Osteoblast (primary cell): ENCODE results near the gene KIF16B. TPM values are rescaled to one million over a fixed set of nuclear protein-coding genes. Genes with fewer than 3 reads are reported as not detected.

ENCODE experiments used
- DNase-seq: peaks from one replicate; pipeline ENCODE4 v3.0.0; 2011; ENCODE audit warnings: low spot score, mixed read lengths; ENCODE audit not compliant: insufficient read length; ENCODE audit errors: missing footprints
- H2AFZ ChIP-seq: 2 replicates; pipeline ENCODE4 v1.6.0; 2011; ENCODE audit warnings: mild to moderate bottlenecking, low read length
- H3K27ac ChIP-seq: 2 replicates; pipeline ENCODE4 v1.5.1; 2011; ENCODE audit warnings: mild to moderate bottlenecking, low read depth, low read length, moderate library complexity
- H3K27me3 ChIP-seq: 2 replicates; pipeline ENCODE4 v1.6.0; 2012; ENCODE audit warnings: mild to moderate bottlenecking, control low read depth, inconsistent platforms, low read length, moderate library complexity; ENCODE audit not compliant: insufficient read depth
- H3K36me3 ChIP-seq: 2 replicates; pipeline ENCODE4 v1.5.1; 2011; ENCODE audit warnings: mild to moderate bottlenecking, low read length, control low read depth, moderate library complexity; ENCODE audit not compliant: insufficient read depth
- H3K4me1 ChIP-seq: 2 replicates; pipeline ENCODE4 v1.5.1; 2011; ENCODE audit warnings: mild to moderate bottlenecking, low read length, control low read depth, moderate library complexity; ENCODE audit not compliant: insufficient read depth
- H3K4me2 ChIP-seq: 2 replicates; pipeline ENCODE4 v1.6.0; 2011; ENCODE audit warnings: mild to moderate bottlenecking, low read length; ENCODE audit not compliant: insufficient read depth
- H3K4me3 ChIP-seq: fragments of 200-600 bp; sonication (generic); 3 replicates; pipeline ENCODE4 v1.5.1; 2012; ENCODE audit warnings: mild to moderate bottlenecking, low read length, inconsistent platforms; ENCODE audit not compliant: insufficient read depth
- H3K79me2 ChIP-seq: 2 replicates; pipeline ENCODE4 v1.6.0; 2012; ENCODE audit warnings: mild to moderate bottlenecking, low read length, control low read depth, inconsistent platforms; ENCODE audit not compliant: insufficient read depth
- H3K9me3 ChIP-seq: 2 replicates; pipeline ENCODE4 v1.5.1; 2011; ENCODE audit warnings: low read depth, low read length, control low read depth
- H4K20me1 ChIP-seq: 2 replicates; pipeline ENCODE4 v1.6.0; 2012; ENCODE audit warnings: mild to moderate bottlenecking, low read length, control low read depth; ENCODE audit not compliant: insufficient read depth
- total RNA-seq: library from RNA; depleted of rRNA; stranded (reverse); fragments of >200 nt; gene quantifications from 2 replicates; pipeline ENCODE4 v1.2.3, GENCODE V29; 2012
- TF ChIP-seq, protein P1 (sequence below): IDR thresholded peaks from 2 replicates; pipeline ENCODE4 v1.5.1; 2011; ENCODE audit warnings: mild to moderate bottlenecking, low read depth, low read length, moderate library complexity; ENCODE audit errors: extremely low read depth

The KIF16B gene
- total RNA-seq, 1 donor: 9.0 TPM

DNA sequence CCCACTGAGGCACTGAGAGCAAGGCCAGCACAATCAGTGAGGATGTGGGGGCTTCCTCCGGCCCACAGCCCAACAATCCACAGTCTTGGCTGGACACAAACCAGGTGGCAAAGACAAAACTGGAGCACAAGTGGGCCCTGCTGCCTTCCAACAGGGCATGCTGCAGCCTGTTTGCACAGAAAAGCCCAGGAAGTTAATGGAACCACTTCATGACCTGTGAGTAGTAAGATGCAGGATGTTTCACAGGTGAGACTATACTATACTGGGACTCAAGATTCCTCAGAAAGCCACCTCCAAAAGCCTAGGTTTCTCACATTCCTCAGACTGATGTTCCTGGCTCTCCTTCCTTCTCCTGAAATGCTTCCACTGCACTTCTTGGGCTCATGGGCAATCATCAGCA lies 235.5 kb downstream of the KIF16B start:
- no peaks in the 10 kb centered on the region for H3K4me1 ChIP-seq

DNA sequence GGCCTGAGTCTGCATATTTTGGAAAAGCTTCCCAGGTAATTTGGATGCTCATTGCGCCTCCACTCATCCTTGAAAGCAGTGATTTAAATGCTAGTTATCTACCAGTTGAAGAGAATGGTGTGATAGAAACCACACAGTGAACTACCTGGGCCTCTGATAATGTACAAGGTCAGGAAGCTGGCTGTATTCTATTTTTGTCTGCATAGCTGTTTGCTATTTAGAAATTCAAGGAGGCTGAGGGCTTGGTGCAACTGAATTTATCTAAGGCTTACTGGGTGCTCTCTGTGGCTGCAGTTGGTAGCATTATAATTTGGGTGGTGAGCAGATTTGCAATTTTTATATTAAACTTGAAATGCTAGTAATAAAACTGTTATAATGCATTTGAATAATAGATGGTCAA lies 245.6 kb downstream of the KIF16B start:
- Histone ChIP-seq H3K79me2 (no peaks in the 10 kb centered on the region), H3K36me3 (no peaks in the 10 kb centered on the region), H2AFZ (no peak overlapping the region), H3K4me3 (no peak overlapping the region), H3K27me3 (no peaks in the 10 kb centered on the region), H4K20me1 (no peaks in the 10 kb centered on the region), H3K4me2 (no peak overlapping the region), H3K9me3 (no peaks in the 10 kb centered on the region), H3K27ac (no peak overlapping the region), H3K4me1 (no peaks in the 10 kb centered on the region)
- TF ChIP-seq, protein P1, sequence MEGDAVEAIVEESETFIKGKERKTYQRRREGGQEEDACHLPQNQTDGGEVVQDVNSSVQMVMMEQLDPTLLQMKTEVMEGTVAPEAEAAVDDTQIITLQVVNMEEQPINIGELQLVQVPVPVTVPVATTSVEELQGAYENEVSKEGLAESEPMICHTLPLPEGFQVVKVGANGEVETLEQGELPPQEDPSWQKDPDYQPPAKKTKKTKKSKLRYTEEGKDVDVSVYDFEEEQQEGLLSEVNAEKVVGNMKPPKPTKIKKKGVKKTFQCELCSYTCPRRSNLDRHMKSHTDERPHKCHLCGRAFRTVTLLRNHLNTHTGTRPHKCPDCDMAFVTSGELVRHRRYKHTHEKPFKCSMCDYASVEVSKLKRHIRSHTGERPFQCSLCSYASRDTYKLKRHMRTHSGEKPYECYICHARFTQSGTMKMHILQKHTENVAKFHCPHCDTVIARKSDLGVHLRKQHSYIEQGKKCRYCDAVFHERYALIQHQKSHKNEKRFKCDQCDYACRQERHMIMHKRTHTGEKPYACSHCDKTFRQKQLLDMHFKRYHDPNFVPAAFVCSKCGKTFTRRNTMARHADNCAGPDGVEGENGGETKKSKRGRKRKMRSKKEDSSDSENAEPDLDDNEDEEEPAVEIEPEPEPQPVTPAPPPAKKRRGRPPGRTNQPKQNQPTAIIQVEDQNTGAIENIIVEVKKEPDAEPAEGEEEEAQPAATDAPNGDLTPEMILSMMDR: no peak
- no peak for DNase-seq

More for the DNA sequence above, 235.5 kb downstream of the KIF16B start:
- DNase-seq: no peak
- H3K4me3 ChIP-seq: no peak overlapping the region
- H2AFZ ChIP-seq: no peak overlapping the region
- H3K9me3 ChIP-seq: no peaks in the 10 kb centered on the region
- H3K36me3 ChIP-seq: no peaks in the 10 kb centered on the region
- H3K27ac ChIP-seq: no peak overlapping the region
- TF ChIP-seq, protein P1: no peak
- no peak overlapping the region for H3K4me2 ChIP-seq
- no peaks in the 10 kb centered on the region for H4K20me1 ChIP-seq
- H3K79me2 ChIP-seq: no peaks in the 10 kb centered on the region
- no peaks in the 10 kb centered on the region for H3K27me3 ChIP-seq

DNA sequence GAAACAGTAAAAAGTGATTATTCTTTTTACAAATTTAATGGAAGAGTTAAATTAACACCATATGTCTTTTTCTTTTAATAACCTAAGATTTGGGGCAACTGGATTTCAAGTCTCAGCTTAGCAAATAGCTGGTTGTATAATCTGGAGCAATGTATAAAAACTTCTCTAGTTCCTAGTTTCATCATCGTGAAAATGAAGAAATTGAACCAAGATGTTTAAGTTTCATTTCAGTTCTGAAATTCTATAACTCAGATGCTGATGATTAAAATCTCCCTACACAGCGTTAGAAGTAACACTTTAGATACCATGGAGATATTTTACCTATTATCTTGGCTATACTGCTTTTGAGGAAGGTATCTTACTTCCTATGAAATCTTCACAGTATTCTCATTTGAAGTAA lies 252.0 kb downstream of the KIF16B start:
- Histone ChIP-seq H3K27ac (no peak overlapping the region), H3K79me2 (no peaks in the 10 kb centered on the region), H3K27me3 (no peaks in the 10 kb centered on the region), H3K9me3 (no peaks in the 10 kb centered on the region), H2AFZ (no peak overlapping the region), H4K20me1 (no peaks in the 10 kb centered on the region), H3K4me1 (no peaks in the 10 kb centered on the region), H3K4me3 (no peak overlapping the region), H3K36me3 (no peaks in the 10 kb centered on the region), H3K4me2 (no peak overlapping the region)
- TF ChIP-seq, protein P1: no peak
- no peak for DNase-seq

DNA sequence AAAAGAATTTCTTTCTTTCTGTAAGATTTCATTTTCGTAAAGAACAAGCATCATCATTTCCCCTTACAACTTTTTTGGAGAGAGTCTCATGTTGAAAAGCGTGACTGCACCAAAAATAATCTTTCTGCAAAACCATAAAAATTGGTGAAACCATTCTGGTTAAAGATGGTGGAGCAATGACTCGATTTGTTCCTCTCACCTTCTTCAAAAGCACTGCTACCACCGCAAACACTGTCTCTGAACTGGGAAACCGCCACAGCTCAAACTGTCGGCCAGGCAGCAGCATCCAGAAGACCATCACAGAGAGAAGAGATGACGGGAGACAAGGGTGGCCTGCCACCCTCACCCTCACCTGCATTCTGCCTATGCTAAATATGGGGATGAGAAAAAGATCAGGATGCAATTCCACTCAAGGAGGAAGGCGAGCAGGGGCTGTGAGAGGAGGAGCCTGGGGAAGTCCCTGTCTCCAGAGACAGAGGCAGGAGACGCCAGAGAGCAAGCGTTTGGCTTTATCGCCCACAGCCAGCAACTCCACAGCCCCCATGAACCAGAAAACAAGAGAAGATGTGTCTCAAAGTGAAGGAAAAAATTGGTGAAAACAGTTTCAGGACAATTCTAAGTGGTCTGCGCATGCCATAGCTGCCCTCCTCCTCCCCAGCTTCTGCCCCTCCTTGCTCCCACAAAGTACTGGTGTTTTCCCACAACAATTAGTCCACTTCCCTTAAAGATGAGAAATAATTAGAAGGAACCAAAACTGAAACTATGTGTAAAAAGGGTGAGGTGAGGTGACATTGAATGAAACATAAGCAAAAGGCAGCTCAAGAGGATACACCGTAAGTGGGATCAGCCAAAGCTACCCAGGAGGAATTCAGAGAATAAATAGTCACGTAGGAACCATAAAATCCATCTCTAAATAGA lies 255.5 kb downstream of the KIF16B start:
- H3K4me2 ChIP-seq: no peak overlapping the region
- H3K27me3 ChIP-seq: no peaks in the 10 kb centered on the region
- TF ChIP-seq, protein P1: no peak
- no peaks in the 10 kb centered on the region for H3K36me3 ChIP-seq
- H4K20me1 ChIP-seq: no peaks in the 10 kb centered on the region
- no peak for DNase-seq
- no peaks in the 10 kb centered on the region for H3K9me3 ChIP-seq
- H2AFZ ChIP-seq: no peak overlapping the region
- H3K79me2 ChIP-seq: no peaks in the 10 kb centered on the region
- no peak overlapping the region for H3K27ac ChIP-seq
- no peaks in the 10 kb centered on the region for H3K4me1 ChIP-seq
- no peak overlapping the region for H3K4me3 ChIP-seq
